ENCODE data around the gene ERP27. TPM values are rescaled to one million over a fixed set of nuclear protein-coding genes. Genes with fewer than 3 reads are reported as not detected.

ERP27 gene
- 0.61 and 0.74 TPM in 2 replicates for total RNA-seq (2014; rRNA removed; shearing (Covaris generic))
- 1.1 and 1.6 TPM in 2 replicates for polyA plus RNA-seq (2015; cell fraction: cytosol; rRNA removed)
- polyA plus RNA-seq (2015; cell fraction: nucleus; rRNA removed): 1.3 and 5.2 TPM in 2 replicates

DNA sequence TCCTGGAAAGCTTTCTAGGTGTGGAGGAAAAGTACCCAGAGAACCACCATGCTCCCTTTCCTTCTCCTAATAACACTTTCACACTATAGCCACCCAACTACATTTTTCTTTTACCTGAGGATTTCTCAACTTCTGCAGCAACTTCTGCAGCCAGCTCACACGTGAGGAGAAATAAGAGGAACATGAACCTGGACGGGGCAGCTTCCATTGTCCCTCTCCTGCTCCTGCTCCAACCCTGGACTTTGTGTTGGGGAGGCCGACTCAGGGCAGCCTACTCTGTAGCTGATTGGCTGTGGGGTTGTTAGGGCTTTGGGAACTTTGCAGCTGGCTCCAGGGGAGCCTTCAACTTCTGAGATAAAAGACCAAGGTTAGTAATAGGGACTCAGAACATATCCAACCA, at the start of gene ERP27:
Gene ERP27 (minus strand): TSS at position 237 of the 400 bp plus-strand sequence. CDS start 29 bp downstream, at position 208.
- no peak for DNase-seq (ENCODE audit: low read depth, low spot score)
- in situ Hi-C loops (cut with HindIII; ENCODE audit: low pct_unique_long_range_greater_than_20kb, low sequenced_read_pairs): no loop called here

DNA sequence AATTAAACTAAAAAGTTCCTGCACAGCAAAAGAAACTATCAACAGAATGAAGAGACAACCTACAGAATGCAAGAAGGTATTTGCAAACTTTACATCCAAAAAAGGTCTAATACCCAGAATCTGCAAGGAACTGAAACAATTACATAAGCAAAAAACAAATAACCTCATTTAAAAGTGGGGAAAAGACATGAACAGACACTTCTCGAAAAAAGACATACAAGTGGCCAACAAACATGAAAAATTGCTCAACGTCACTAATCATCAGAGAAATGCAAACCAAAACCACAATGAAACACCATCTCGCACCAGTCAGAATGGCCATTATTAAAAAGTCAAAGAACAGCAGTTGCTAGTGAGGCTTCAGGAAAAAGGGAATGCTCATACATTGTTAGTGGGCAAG, 49.7 kb upstream of the ERP27 start:
- in situ Hi-C loops (cut with HindIII; ENCODE audit: low pct_unique_long_range_greater_than_20kb, low sequenced_read_pairs): no loop called here
- no peak for DNase-seq (ENCODE audit: low read depth, low spot score)

DNA sequence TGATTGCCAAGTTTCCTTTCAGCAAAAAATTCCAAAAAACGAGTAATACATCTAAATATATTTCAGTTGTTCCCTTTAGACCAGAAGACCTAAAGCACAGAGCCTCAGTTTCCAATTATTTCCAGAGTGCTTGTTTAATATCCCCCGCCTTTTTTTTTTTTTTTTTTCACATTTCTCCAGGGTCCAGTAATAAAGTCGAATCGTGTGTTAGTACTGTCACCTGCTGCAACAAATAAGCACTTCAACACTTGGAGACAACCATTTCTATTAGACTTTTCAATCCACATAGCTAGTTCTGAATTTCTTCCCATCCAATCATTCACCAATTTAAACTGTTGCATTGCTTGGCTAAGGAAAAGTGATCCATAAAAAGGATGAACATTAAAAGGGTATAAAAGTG, 48.1 kb upstream of the ERP27 start:
- no peak for DNase-seq (ENCODE audit: low read depth, low spot score)
- in situ Hi-C loops (cut with HindIII; ENCODE audit: low pct_unique_long_range_greater_than_20kb, low sequenced_read_pairs): no loop called here

DNA sequence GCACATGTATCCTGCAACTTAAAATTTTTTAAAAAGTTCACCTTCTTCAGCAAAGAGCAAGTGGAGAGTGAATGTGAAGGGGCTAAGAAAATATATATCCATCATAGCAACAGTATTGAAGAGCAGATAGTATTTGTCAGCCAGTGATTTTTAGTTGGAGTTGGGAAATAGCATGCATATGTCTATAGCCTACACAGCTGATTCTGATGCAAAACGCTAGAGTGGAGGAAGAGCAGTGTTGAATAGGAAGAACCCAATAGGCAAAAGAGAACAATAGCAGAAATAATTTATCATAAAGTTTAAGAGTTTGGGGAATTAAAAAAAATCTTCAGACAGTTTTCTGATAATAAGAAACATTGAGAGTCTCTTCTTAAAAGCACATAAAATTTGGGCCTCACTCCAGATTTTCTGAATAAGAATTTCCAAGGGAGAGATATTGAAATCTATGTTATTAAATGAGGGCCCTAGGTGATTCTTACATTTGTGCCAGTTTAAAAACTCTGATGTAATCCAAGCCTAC, 46.5 kb upstream of the ERP27 start:
- in situ Hi-C loops (cut with HindIII; ENCODE audit: low pct_unique_long_range_greater_than_20kb, low sequenced_read_pairs): no loop called here

GRCh38 chr12:14984036-14984435, 45.7 kb upstream of the ERP27 start:
- DNase-seq (ENCODE audit: low read depth, low spot score): peak; percentile 87
- in situ Hi-C loops (cut with HindIII; ENCODE audit: low pct_unique_long_range_greater_than_20kb, low sequenced_read_pairs): no loop called here

More for the DNA sequence above, 46.5 kb upstream of the ERP27 start:
- no peak for DNase-seq (ENCODE audit: low read depth, low spot score)

DNA sequence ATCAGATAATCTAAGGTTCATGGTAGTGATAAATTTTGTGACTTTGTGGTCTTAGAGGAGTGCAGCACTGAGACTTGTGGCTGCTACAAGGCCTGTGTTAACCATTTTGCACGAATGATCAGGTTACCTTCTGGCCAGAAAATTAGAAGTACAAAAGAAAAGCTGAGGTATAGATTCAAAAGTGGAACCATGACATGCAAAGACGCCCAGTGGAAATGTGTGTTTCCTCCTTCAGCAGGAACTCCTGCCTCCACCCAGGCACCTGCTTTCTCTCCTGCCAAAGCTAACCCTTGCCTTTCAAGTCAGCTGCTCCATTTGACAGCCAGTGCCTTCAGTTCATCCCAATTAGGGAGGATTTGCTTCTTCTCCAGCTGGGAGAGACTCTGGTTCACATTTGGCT, 44.7 kb upstream of the ERP27 start:
- no peak for DNase-seq (ENCODE audit: low read depth, low spot score)
- in situ Hi-C loops (cut with HindIII; ENCODE audit: low pct_unique_long_range_greater_than_20kb, low sequenced_read_pairs): no loop called here

DNA sequence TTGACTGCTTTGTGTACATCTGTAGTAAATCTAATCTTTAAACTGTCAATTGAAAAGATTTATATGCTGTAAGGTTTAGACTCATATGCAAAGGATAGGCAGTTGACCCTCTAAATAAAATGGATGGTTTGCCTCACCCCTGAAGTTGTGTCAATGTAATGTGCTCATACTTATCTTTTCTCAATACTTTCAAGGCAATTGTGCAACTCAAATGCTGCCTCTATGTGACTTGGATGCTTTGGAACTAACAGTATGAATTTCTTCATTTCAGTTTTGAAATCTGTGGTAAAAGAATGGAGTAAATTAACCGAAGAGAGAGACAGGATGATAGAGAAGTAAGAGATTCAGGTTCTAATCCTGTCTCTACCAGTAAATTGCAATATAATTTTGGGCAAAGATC, 44.2 kb upstream of the ERP27 start:
- in situ Hi-C loops (cut with HindIII; ENCODE audit: low pct_unique_long_range_greater_than_20kb, low sequenced_read_pairs): no loop called here
- DNase-seq (ENCODE audit: low read depth, low spot score): no peak

GRCh38 chr12:14981049-14981448, 42.7 kb upstream of the ERP27 start:
- no peak for DNase-seq (ENCODE audit: low read depth, low spot score)
- in situ Hi-C loops (cut with HindIII; ENCODE audit: low pct_unique_long_range_greater_than_20kb, low sequenced_read_pairs): no loop called here

- in situ Hi-C loops (cut with HindIII; ENCODE audit: low pct_unique_long_range_greater_than_20kb, low sequenced_read_pairs): no loop called here
- DNase-seq (ENCODE audit: low read depth, low spot score): no peak
Measured at GRCh38 chr12:14979468-14979867, 41.1 kb upstream of the ERP27 start.

DNA sequence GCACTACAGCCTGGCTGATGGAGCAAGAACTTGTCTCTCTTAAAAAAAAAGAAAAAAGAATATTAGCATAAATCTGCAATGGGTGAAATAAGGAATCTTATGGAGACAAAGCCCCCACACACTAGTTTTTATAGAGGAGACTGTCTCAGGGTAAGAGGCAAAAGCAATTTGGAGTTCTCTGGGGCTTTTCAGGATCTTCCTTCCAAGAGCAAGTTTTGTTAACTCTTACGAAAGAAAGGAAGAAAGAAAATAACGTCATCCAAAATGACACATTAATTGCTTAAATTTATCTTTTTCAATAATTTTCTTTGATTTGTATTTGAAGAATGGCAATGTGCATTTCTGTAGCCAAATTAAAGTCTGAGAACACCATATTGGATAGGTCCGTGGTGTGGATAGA, 38.3 kb upstream of the ERP27 start:
- in situ Hi-C loops (cut with HindIII; ENCODE audit: low pct_unique_long_range_greater_than_20kb, low sequenced_read_pairs): no loop called here
- no peak for DNase-seq (ENCODE audit: low read depth, low spot score)

- in situ Hi-C loops (cut with HindIII; ENCODE audit: low pct_unique_long_range_greater_than_20kb, low sequenced_read_pairs): no loop called here
- DNase-seq (ENCODE audit: low read depth, low spot score): no peak
Measured at GRCh38 chr12:14975457-14975856, 37.1 kb upstream of the ERP27 start.

DNA sequence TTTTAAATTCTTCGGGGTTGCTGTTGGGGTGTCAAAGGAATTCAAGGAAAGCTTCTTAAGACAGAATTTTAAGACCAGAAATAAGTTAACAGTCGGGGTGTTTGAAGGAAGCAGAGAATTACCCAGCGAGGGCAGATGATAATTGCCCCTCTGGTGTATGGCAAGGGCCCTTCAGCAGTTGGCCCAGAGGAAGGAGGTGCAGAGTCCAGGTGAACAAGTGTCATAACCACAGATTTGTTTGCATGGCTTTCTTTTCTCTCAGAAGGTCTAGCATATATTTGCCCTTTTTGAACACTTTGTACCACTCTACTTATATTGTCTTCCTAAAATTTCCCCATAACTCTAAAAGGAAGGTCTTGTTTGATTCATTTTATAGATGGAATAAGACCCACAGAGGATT, 36.3 kb upstream of the ERP27 start:
- no peak for DNase-seq (ENCODE audit: low read depth, low spot score)
- in situ Hi-C loops (cut with HindIII; ENCODE audit: low pct_unique_long_range_greater_than_20kb, low sequenced_read_pairs): no loop called here

DNA sequence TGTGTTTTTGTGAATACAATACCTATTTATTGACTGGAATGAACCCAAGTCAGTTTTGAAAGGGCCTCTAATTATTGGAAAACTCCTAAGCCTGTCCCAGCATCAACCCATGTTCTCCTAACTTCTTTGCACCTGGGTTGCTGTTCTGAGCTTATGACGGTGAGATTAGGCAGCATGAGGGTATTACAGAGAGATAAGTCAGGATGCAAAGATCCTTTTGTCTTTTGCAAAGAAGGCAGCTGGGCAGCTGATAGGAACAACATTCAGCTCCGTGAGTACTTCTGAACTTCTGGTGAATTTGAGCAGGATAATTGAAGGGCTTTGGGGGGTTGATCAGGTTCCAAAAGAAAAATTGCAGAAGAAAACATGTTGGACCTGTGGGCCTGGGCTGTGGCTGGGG, 34.5 kb upstream of the ERP27 start, which contains the start of gene PDE6H:
Gene PDE6H (plus strand): TSS at position 227 of the 400 bp plus-strand sequence. CDS start 4,971 bp downstream, outside the sequence.
- no peak for DNase-seq (ENCODE audit: low read depth, low spot score)
- in situ Hi-C loops (cut with HindIII; ENCODE audit: low pct_unique_long_range_greater_than_20kb, low sequenced_read_pairs): no loop called here

DNA sequence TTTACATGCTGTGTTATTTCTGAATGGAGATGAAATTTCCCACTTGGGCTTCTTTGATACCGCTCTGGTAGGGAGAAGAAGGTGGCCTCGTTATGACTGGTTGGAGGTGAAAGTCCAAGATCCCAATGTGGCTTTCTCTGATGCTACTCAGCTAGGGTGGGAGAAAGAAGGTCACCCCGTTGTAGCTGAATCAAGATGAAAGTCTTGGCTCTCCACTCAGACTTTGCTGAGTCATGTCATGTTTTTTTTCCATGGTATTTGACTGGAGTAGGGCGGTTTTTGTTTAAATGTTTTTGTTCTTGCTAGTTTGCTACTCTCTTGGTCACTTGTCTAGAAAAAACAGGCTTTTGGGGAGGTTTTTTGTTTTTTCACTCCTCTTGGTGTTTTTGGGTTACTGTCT, 32.1 kb upstream of the ERP27 start:
- DNase-seq (ENCODE audit: low read depth, low spot score): no peak
- in situ Hi-C loops (cut with HindIII; ENCODE audit: low pct_unique_long_range_greater_than_20kb, low sequenced_read_pairs): no loop called here

DNA sequence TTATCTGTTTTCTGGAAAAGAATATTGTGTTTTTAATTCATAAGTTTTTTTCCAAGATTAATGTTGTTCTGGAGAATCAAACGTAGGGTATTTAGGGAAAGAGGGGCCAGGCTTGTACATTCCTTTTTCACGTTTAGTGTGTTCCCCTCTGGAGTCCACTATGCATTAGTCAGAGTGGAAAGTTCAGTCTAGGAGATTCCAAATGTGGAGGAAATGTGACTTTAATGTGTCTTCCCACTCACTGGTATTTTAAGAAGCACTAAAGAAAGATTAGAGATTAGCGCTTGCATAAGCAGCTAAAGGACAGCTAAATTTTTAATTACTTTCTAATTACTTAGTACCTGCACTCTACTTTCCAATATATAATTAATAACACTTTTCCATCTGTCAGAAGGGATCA, 30.1 kb upstream of the ERP27 start:
- no peak for DNase-seq (ENCODE audit: low read depth, low spot score)
- in situ Hi-C loops (cut with HindIII; ENCODE audit: low pct_unique_long_range_greater_than_20kb, low sequenced_read_pairs): no loop called here

GRCh38 chr12:14965221-14965620, 26.9 kb upstream of the ERP27 start:
- DNase-seq (ENCODE audit: low read depth, low spot score): no peak
- in situ Hi-C loops (cut with HindIII; ENCODE audit: low pct_unique_long_range_greater_than_20kb, low sequenced_read_pairs): no loop called here

DNA sequence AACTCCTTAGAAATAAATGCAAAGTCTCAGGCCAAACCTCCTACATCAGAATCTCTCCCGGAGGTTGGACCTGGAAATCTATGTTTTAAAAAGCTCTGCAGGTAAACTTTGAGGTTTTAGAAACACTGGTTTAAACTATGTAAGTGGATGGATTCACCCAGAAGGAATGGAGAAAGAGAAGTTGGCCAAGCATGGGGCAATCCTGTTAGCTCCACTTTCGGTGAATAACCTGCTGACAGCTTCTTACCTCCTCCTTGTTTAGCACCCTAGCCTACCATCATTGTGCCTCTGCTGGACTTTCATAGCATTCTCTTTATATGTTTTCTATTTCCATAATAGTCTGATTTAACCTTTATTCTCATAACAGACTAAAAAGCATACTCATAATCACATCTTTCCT, 26.1 kb upstream of the ERP27 start:
- DNase-seq (ENCODE audit: low read depth, low spot score): no peak
- in situ Hi-C loops (cut with HindIII; ENCODE audit: low pct_unique_long_range_greater_than_20kb, low sequenced_read_pairs): no loop called here

DNA sequence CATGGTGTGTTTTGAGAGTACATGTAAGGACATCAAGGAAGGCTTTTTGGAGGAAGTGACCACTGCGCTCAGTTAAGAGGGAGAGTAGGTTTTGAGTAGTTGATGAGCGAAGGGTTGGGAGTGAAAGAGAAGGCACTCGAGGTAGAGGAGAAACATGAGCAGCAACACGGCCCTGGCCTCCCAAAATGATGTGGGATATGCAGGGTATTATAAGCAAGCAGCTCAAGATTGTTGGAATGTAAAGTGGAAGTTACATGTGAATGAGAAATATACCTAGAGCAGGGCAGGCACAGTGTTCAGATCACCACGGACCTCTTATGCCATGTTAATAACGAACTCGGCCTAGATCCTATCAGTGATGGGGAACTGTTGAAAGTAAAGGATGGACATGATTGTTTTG, 25.2 kb upstream of the ERP27 start:
- DNase-seq (ENCODE audit: low read depth, low spot score): no peak
- in situ Hi-C loops (cut with HindIII; ENCODE audit: low pct_unique_long_range_greater_than_20kb, low sequenced_read_pairs): no loop called here

GRCh38 chr12:14962797-14963196, 24.5 kb upstream of the ERP27 start:
- in situ Hi-C loops (cut with HindIII; ENCODE audit: low pct_unique_long_range_greater_than_20kb, low sequenced_read_pairs): no loop called here
- no peak for DNase-seq (ENCODE audit: low read depth, low spot score)

GRCh38 chr12:14962153-14962539, 23.8 kb upstream of the ERP27 start:
- no peak for DNase-seq (ENCODE audit: low read depth, low spot score)
- in situ Hi-C loops (cut with HindIII; ENCODE audit: low pct_unique_long_range_greater_than_20kb, low sequenced_read_pairs): no loop called here

Measured in SK-MEL-5 (cell line).